ENCODE data around the gene PCSK7. TPM values are rescaled to one million over a fixed set of nuclear protein-coding genes. Genes with fewer than 3 reads are reported as not detected.
A peak's percentile ranks its signal among the peaks of the same experiment; 100 is the strongest.

Gene PCSK7
- total RNA-seq, 1 experiment from 2014 or later: 30.0 TPM

- peaks cover 24 to 56% of the 10 kb centered on the region in 2 experiments for H3K4me1 ChIP-seq (ENCODE audit: control insufficient read depth in 1 of 2, insufficient read depth in 2 of 2, low read length in 2 of 2)
Observed at GRCh38 chr11:117172724-117173421, 59.0 kb downstream of the PCSK7 start.

More at GRCh38 chr11:117172724-117173421, 59.0 kb downstream of the PCSK7 start:
- ChIA-PET CTCF (interaction anchor here (1.0 kb wide), 1 partner anchor 8 kb away, joined by 4 read pairs; no protein-coding TSS in a partner anchor), RAD21 (ENCODE audit: low non-redundant PET in 1 of 2, low total read pairs in 2 of 2, uncharacterized antibody in 2 of 2, unreplicated experiment in 2 of 2) (no interaction called here), POLR2A (interaction anchor here (0.7 kb wide), 1 partner anchor 14 kb away, joined by 3 read pairs; no protein-coding TSS in a partner anchor)
- no peaks in the 10 kb centered on the region for H3K9me3 ChIP-seq (ENCODE audit: control insufficient read depth in 1 of 2, insufficient read depth in 1 of 2, low read depth in 1 of 2, low read length in 2 of 2)
- no peaks in the 10 kb centered on the region for H3K9me2 ChIP-seq (ENCODE audit: insufficient read depth)
- H3K79me2 ChIP-seq (ENCODE audit: insufficient read depth, low read length): peaks cover 9% of the 10 kb centered on the region; the same call in 1 of the 2 replicates
- H3K4me2 ChIP-seq (ENCODE audit: low read length): peak overlapping the region; percentile 74
- DNase-seq (ENCODE audit: low read depth, low spot score): no peak
- no peaks in the 10 kb centered on the region for H3K27me3 ChIP-seq (ENCODE audit: insufficient read depth, low read length)
- no peak overlapping the region for H2AFZ ChIP-seq (ENCODE audit: low read depth, low read length, poor library complexity, severe bottlenecking)
- TF ChIP-seq SIN3A (IDR thresholded peaks at IDR 0.05; ENCODE audit: low read depth): no peak
- TF ChIP-seq ZBTB33 (IDR thresholded peaks at IDR 0.05; ENCODE audit: extremely low read depth, insufficient replicate concordance, low read length): no peak
- TF ChIP-seq ELF1 (IDR thresholded peaks at IDR 0.05; ENCODE audit: borderline replicate concordance, low read depth): no peak
- TF ChIP-seq JUND (IDR thresholded peaks at IDR 0.05): no peak
- no peak for TF ChIP-seq REST (IDR thresholded peaks at IDR 0.05; ENCODE audit: low read depth)
- no peak for TF ChIP-seq TCF7L2 (IDR thresholded peaks at IDR 0.05; ENCODE audit: borderline replicate concordance, extremely low read depth, insufficient read depth, insufficient read length)
- no peak for TF ChIP-seq YY1 (IDR thresholded peaks at IDR 0.05; ENCODE audit: extremely low read depth, insufficient replicate concordance, low read depth, low read length)
- TF ChIP-seq CEBPB (IDR thresholded peaks at IDR 0.05; ENCODE audit: low read depth): no peak
- TF ChIP-seq EZH2phosphoT487 (IDR thresholded peaks at IDR 0.05; ENCODE audit: borderline replicate concordance): no peak
- no peak for TF ChIP-seq SRF (IDR thresholded peaks at IDR 0.05; ENCODE audit: low read depth)
- peak overlapping the region; percentile 48; the same call in 1 of the 2 replicates for H3K9ac ChIP-seq (ENCODE audit: low read length)
- H3K4me3 ChIP-seq (replicated peaks in 1 of 2; ENCODE audit: low read depth in 1 of 2, low read length in 2 of 2): no peak overlapping the region
- intact Hi-C loops (cut with micrococcal nuclease): no loop called here
- H4K20me1 ChIP-seq (ENCODE audit: insufficient read depth): 0 out of 2 replicates have a peak, but pooled peaks cover 6% of the 10 kb centered on the region
- H3K36me3 ChIP-seq (ENCODE audit: control insufficient read depth in 1 of 2, insufficient read depth in 2 of 2, low read length in 2 of 2): peaks cover 10 to 11% of the 10 kb centered on the region in 2 experiments; a peak in 3 of 4 replicates
- no peak for ATAC-seq
- no peak overlapping the region; the same call in 1 of the 2 replicates for H3K27ac ChIP-seq (ENCODE audit: low read depth, low read length)
- BruUV-seq (replicated peaks): no TSS peak
